ACC112 (cell line): ENCODE data around the gene PIF1.
"Not testable (repeated sequence)": the region's sequence is repeated elsewhere in the genome, so short reads cannot be mapped to it uniquely, and the experiment has no call there.

ENCODE experiments used
- H2AFZ ChIP-seq: fragments of 200-600 bp; sonication (generic); one replicate; pipeline ENCODE4 v1.6.0; 2017; ENCODE audit warnings: antibody characterized with exemption, low read length; ENCODE audit not compliant: unreplicated experiment
- H3K27ac ChIP-seq: fragments of 200-600 bp; sonication (generic); 2 replicates; pipeline ENCODE4 v1.5.1; 2014; ENCODE audit warnings: low read depth, mild to moderate bottlenecking, antibody characterized with exemption, low read length, moderate library complexity
- H3K27me3 ChIP-seq: fragments of 200-600 bp; sonication (generic); 2 replicates; pipeline ENCODE4 v1.6.1; 2014; ENCODE audit warnings: mild to moderate bottlenecking, antibody characterized with exemption, low read length, moderate library complexity, mixed read lengths; ENCODE audit not compliant: insufficient read depth
- H3K36me3 ChIP-seq: fragments of 200-600 bp; sonication (generic); 2 replicates; pipeline ENCODE4 v1.6.1; 2016; ENCODE audit warnings: mild to moderate bottlenecking, antibody characterized with exemption, low read length, moderate library complexity, mixed read lengths; ENCODE audit not compliant: insufficient read depth
- H3K4me1 ChIP-seq: fragments of 200-600 bp; sonication (generic); one replicate; pipeline ENCODE4 v1.6.1; 2016; ENCODE audit warnings: low read length, mixed read lengths; ENCODE audit not compliant: insufficient read depth, unreplicated experiment, control insufficient read depth
- H3K4me3 ChIP-seq: fragments of 200-600 bp; sonication (generic); 2 replicates; pipeline ENCODE4 v1.5.1; 2014; ENCODE audit warnings: mild to moderate bottlenecking, low read depth, low read length
- H3K79me2 ChIP-seq: fragments of 200-600 bp; sonication (generic); one replicate; pipeline ENCODE4 v1.6.0; 2016; ENCODE audit warnings: low read length; ENCODE audit not compliant: control insufficient read depth, unreplicated experiment, insufficient read depth

The PIF1 gene

DNA sequence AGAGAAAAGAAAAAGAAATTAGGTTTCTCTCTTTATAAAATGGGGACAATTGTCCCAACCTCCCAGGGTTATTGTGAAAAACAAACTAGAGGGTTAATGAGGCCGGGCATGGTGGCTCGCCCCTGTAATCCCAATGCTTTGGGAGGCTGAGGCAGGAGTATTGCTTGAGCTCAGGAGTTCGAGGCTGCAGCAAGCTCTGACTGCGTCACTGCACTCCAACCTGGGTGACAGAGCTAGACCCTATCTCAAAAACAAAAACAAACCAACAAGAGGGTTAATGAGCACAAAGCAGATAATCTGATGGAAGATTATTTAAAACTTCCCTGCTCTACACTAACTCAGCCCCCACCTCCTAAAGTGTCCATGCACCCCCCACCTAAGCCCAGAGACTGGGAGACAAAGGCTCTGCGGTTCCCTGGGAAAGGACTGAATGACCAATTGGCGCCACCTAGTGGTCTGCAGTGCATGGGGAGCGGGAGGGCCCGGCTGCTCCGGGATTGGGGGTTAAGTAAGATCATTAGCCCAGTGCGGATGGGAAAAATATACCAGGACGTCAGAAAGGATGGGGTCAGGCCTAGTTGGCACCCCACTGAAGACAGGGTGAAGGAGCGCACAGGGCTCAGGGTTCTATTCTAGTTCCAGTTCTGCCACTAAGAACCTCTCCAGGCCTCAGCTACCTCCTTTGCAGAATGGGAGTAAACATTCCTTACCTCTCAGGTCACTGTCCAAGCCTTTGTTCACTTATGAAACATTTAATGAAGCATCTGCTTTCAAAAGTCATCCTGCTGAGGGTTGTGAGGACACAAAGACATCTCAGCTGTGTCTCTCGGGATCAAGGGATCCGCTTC is 15.6 kb downstream of the PIF1 start:
- Histone ChIP-seq H3K4me3 (no peak overlapping the region), H3K27me3 (no peaks in the 10 kb centered on the region), H3K36me3 (no peaks in the 10 kb centered on the region), H3K79me2 (no peaks in the 10 kb centered on the region), H3K27ac (no peak overlapping the region), H3K4me1 (peaks cover 5% of the 10 kb centered on the region), H2AFZ (no peak overlapping the region)

DNA sequence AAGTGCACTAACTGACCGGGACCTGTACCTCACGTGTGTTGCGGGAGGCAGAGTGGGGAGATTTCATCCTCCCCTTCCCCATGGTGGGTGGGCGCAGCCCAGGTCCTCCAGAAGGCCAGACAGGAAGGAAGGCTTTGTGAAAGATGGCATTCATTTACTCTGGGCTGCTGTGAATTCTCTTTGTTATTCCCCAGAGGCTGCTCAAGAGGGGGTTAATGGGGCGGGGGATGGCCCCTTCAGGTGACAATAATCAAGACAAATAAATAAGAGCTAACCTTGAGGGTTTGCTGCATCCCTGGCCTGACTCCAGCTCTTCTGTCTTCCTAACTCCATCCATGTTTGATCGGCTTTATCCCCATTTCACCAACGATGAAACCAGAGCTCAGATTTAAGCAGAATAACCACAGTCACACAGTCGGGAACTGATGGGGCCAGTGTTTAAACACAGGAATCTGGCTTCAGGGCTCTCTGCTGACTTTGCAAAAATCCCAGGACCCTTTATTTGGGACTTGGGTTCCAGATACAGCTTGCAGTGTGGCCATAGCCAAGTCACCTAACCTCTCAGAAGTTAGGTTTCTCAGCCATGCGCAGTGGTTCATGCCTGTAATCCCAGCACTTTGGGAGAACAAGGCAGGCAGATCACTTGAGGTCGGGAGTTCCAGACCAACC is 16.5 kb downstream of the PIF1 start:
- Histone ChIP-seq H2AFZ (no peak overlapping the region), H3K36me3 (no peaks in the 10 kb centered on the region), H3K79me2 (no peaks in the 10 kb centered on the region), H3K27ac (no peak overlapping the region), H3K4me3 (no peak overlapping the region), H3K4me1 (peaks cover 5% of the 10 kb centered on the region), H3K27me3 (no peaks in the 10 kb centered on the region)

DNA sequence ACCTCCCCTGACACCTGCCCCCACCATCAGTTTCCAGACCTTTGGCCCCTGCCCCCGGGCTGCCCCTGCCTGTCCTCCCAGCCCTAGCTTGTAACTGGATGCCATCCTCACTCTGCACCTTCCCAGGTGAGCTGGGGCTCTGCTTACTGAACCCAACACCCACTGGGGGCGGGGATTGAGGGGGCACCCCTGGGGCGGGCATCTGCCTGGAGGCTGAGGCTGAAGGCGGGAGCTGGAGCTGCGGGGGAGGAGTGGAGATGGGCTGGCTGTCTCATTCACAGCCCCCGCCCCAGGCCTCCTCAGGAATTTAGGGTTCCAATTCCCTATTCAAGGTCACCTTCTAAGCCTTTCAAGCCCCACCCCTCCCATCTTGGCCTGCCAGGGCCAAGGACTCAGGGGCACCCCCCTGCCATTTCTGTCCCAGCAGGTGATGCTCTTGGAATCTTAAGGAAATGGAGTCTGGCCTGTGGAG is 17.7 kb downstream of the PIF1 start:
- H3K4me1 ChIP-seq, result peaks cover 5% of the 10 kb centered on the region
- no peak overlapping the region for H3K4me3 ChIP-seq
- H2AFZ ChIP-seq, result no peak overlapping the region
- H3K79me2 ChIP-seq, result no peaks in the 10 kb centered on the region
- no peaks in the 10 kb centered on the region for H3K27me3 ChIP-seq
- H3K27ac ChIP-seq, result no peak overlapping the region
- H3K36me3 ChIP-seq, result no peaks in the 10 kb centered on the region

DNA sequence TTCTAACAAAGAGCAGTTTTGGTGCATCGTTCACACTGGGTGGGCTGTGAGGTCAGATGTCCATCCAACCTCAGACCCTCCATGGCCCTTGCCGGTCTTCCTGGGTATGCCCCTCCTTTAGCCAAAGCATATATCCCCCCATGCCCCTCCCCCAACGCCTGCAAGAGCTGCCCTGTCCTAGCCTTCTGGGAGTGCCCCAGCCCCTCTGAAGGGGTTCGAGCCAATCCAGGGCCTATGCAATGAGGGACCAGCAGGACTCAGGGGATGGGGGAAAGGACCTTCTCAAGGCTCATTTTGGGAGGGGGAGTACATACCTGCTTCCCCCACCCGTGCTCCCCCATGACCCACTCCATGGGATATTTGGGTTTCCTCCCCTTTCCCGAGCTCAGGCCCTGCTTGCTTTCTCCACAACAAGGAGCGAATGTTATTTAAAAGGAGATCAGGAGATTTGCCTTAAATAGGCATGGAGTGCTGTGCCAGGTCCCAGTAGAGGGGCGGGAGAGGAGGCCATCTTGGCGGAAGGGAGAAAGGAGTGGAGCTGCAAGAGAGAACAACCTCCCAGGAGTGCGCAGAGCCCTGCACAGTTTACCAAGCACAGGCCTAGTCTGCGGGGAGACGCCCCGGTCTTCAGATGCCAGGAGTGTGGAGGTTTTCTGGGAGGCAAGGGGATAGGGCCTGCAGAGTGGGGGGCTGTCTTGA is 18.2 kb downstream of the PIF1 start:
- no peak overlapping the region for H3K4me3 ChIP-seq
- peaks cover 7% of the 10 kb centered on the region for H3K4me1 ChIP-seq
- no peak overlapping the region for H2AFZ ChIP-seq
- H3K36me3 ChIP-seq, result no peaks in the 10 kb centered on the region
- no peaks in the 10 kb centered on the region for H3K27me3 ChIP-seq
- H3K27ac ChIP-seq, result no peak overlapping the region
- H3K79me2 ChIP-seq, result no peaks in the 10 kb centered on the region

DNA sequence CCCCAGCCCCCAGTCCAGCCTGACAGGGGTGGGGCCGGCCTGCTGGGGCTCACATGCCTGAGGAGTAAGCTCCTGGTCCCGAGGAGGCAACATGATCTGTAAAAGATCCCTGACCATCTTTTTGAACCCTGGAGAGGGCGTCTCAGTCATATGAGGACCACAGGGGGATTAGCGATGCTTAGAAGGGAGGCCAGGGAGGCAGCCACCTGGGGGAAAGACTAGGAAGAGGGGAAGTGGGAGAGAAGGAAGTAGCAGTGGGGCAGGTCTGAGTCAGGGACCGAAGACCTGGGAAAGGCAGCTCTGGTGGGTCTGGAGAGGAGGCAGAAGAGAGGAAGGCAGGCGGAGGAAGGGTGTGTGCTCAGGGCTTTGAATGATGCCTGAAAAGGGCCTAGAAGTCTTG is 18.9 kb downstream of the PIF1 start:
- no peak overlapping the region for H3K27ac ChIP-seq
- H3K4me3 ChIP-seq, result no peak overlapping the region
- H3K4me1 ChIP-seq, result peaks cover 11% of the 10 kb centered on the region
- H3K79me2 ChIP-seq, result no peaks in the 10 kb centered on the region
- no peaks in the 10 kb centered on the region for H3K27me3 ChIP-seq
- H2AFZ ChIP-seq, result no peak overlapping the region
- no peaks in the 10 kb centered on the region for H3K36me3 ChIP-seq

DNA sequence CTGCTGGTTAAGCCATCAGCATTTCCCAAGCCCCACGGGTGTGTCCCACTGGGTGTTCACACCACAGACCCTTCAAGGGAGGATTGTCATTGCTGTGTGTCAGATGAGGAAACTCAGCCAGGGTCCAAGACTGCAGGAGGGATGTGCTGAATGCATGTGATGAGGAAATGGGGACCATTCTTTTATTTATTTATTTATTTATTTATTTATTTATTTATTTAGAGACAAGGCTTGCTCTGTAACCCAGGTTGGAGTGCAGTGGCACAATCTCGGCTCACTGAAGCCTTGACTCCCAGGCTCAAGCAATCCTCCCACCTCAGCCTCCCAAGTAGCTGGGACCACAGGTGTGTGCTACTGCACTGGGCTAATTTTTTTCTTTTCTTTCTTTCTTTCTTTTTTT is 20.8 kb downstream of the PIF1 start:
- no peak overlapping the region for H2AFZ ChIP-seq
- no peaks in the 10 kb centered on the region for H3K79me2 ChIP-seq
- no peaks in the 10 kb centered on the region for H3K36me3 ChIP-seq
- H3K27ac ChIP-seq, result no peak overlapping the region
- H3K4me3 ChIP-seq, result no peak overlapping the region
- H3K27me3 ChIP-seq, result no peaks in the 10 kb centered on the region
- H3K4me1 ChIP-seq, result peaks cover 6% of the 10 kb centered on the region

DNA sequence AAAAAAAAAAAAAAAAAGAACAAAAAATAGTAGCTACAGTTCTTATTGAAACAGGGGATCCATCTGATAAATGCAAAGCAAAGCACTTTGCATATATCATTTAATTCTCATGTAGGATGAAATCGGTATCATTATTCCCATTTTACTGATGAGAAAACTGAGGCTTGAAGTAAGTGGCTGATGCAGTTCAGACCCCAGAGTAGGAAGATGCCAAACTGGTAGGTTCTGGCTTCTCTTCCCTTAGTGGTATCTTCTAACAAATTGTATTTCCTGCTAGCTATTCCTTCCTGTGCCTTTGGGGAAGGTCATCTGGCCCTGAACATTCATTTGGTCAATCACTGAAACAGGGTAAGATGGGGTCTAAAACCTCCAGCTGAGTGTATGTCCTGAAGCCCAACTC is 21.9 kb downstream of the PIF1 start:
- no peak overlapping the region for H3K4me3 ChIP-seq
- no peak overlapping the region for H2AFZ ChIP-seq
- H3K27ac ChIP-seq, result no peak overlapping the region
- no peaks in the 10 kb centered on the region for H3K79me2 ChIP-seq
- no peaks in the 10 kb centered on the region for H3K36me3 ChIP-seq
- H3K27me3 ChIP-seq, result no peaks in the 10 kb centered on the region
- peaks cover 6% of the 10 kb centered on the region for H3K4me1 ChIP-seq

DNA sequence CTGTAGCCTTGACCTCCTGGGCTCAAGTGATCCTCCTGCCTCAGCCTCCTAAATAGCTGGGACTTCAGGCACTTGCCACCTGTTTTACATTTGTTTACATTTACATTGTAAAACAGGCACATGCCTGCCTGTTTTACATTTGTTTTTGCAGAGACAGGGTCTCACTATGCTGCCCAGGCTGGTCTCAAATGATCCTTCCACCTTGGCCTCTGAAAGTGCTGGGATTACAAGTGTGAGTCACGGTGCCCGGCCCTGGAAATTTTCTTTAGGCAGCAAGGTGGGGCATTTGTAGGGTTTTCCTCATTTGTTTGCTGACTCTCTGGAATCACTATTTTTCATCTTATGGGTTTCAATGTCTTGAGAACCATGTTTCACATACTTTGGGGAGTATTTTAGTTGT is 25.0 kb downstream of the PIF1 start:
- Histone ChIP-seq H3K36me3 (no peaks in the 10 kb centered on the region), H3K27ac (no peak overlapping the region), H3K27me3 (no peaks in the 10 kb centered on the region), H3K4me1 (peaks cover 6% of the 10 kb centered on the region), H3K79me2 (no peaks in the 10 kb centered on the region), H3K4me3 (no peak overlapping the region), H2AFZ (no peak overlapping the region)

DNA sequence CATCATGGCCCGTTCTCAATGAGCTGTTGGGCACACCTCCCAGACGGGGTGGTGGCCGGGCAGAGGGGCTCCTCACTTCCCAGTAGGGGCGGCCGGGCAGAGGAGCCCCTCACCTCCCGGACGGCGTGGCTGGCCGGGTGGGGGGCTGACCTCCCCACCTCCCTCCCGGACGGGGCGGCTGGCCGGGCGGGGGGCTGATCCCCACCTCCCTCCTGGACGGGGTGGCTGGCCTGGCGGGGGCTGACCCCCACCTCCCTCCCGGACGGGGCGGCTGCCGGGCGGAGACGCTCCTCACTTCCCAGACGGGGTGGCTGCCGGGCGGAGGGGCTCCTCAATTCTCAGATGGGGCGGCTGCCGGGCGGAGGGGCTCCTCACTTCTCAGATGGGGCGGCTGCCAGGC is 26.5 kb downstream of the PIF1 start:
- not testable (repeated sequence) for H3K79me2 ChIP-seq, H3K4me3 ChIP-seq, H2AFZ ChIP-seq, H3K27ac ChIP-seq, H3K4me1 ChIP-seq, H3K27me3 ChIP-seq, H3K36me3 ChIP-seq

DNA sequence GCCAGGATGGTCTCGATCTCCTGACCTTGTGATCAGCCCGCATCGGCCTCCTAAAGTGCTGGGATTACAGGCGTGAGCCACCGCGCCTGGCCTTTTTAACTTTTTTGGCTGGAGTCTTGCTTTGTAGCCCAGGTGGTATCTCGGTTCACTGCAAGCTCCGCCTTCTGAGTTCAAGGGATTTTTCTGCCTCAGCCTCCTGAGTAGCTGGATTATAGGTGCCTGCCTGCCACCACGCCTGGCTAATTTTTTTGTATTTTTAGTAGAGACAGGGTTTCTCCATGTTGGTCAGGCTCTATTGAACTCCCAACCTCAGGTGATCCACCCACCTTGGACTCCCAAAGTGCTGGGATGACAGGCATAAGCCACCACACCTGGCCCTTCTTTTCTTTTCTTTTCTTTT is 29.5 kb downstream of the PIF1 start:
- not testable (repeated sequence) for H3K27me3 ChIP-seq, H3K36me3 ChIP-seq, H3K4me1 ChIP-seq, H2AFZ ChIP-seq, H3K4me3 ChIP-seq, H3K27ac ChIP-seq, H3K79me2 ChIP-seq
